A549 (cell line): ENCODE measurements around the gene NUDCD3.

Experiments
- CTCF ChIP-seq: fragments of >200 bp; sonication (Bioruptor Twin); formaldehyde crosslinking; IDR thresholded peaks from 3 replicates; pipeline ENCODE4 v1.5.1; 2016
- POLR2A ChIP-seq: IDR thresholded peaks from 2 replicates; pipeline ENCODE4 v1.6.1; 2012; ENCODE audit warnings: mild to moderate bottlenecking, low read length
- RAD21 ChIP-seq, 2 experiments: fragments of >200 bp in 1 of 2; sonication (Bioruptor Twin) in 1 of 2; formaldehyde crosslinking in 1 of 2; IDR thresholded peaks in 1 of 2; conservative IDR thresholded peaks in 1 of 2; 2 replicates in 1 of 2; 3 replicates in 1 of 2; pipeline ENCODE4 v1.6.1; 2012 to 2018; ENCODE audit warnings: inconsistent platforms in 1 of 2
- REST ChIP-seq: fragments of 200-600 bp; sonication (generic); IDR thresholded peaks from 2 replicates; pipeline ENCODE4 v1.6.1; 2016; ENCODE audit warnings: antibody characterized with exemption, mild to moderate bottlenecking, moderate library complexity

GRCh38 chr7:44411306-44411705 is 79.2 kb downstream of the NUDCD3 start:
- TF ChIP-seq RAD21 (conservative IDR thresholded peaks at IDR 0.05 in 1 of 2, IDR thresholded peaks at IDR 0.05 in 1 of 2) = no peak
- TF ChIP-seq CTCF = no peak
- TF ChIP-seq REST = no peak
- TF ChIP-seq POLR2A = no peak
